Measurements from ENCODE around the gene BMPR1B. TPM values are rescaled to one million over a fixed set of nuclear protein-coding genes. Genes with fewer than 3 reads are reported as not detected.

Gene BMPR1B
- total and polyA plus RNA-seq, 2 of the 8 experiments (the other 6 are each of a cell fraction or from before 2014, with no cell fraction given) = 0.14 to 1.1 TPM

DNA sequence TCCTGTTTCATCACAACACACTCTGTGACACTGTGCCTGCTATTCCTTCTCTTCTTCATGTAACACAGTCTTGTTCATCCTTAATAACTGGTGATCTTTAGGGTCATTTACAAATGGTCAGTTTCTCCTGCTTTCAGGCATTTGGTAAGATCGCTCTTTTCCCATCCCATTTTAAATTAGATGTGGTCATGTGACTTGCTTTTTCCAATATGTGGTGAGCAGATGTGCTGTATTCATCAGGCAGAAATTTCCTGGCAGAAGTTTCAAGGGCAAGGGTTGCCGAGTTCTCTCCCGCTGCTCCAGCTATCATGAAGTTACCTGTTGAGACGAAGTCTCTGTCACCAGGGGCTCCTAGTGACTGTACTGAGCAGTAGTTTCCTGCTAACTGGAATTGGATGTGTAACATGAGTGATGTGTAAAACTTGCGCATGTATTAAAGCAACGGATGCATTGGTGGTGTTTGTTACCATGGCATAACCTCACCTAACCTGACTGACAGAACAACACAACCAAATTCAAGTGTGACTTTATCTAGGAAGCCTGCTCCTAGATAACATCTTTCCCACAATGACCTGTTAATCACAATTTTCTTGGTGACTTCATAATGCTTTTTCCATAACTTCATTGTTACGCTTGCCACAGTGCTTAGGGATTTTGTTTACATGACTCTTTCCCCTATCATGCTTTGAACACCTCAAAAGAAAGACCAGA is 29.5 kb upstream of the BMPR1B start:
- H3K79me1 ChIP-seq (ENCODE audit: low read depth, low read length) = no peaks in the 10 kb centered on the region
- H3K4me2 ChIP-seq (ENCODE audit: insufficient read depth in 1 of 2, low read depth in 2 of 2, low read length in 2 of 2) = no peak overlapping the region
- H3K36me3 ChIP-seq (ENCODE audit: control insufficient read depth in 2 of 4, insufficient read depth in 4 of 4, low read length in 3 of 4) = no peaks in the 10 kb centered on the region
- no peak overlapping the region for H3K9ac ChIP-seq (replicated peaks in 1 of 4; ENCODE audit: extremely low read depth in 1 of 4, low read depth in 3 of 4, low read length in 3 of 4)
- H3K4ac ChIP-seq (replicated peaks; ENCODE audit: insufficient read length, low read depth, low read length) = no peak overlapping the region
- no peak overlapping the region for H2BK5ac ChIP-seq (ENCODE audit: low read depth, low read length)
- POLR2A ChIA-PET (ENCODE audit: partially characterized antibody) = no interaction called here
- H4K5ac ChIP-seq (ENCODE audit: insufficient read length, low read depth, low read length) = no peak overlapping the region
- H2BK20ac ChIP-seq (ENCODE audit: low read length) = no peak overlapping the region
- no peak overlapping the region for H3K56ac ChIP-seq (replicated peaks; ENCODE audit: insufficient read length, low read depth, low read length)
- no peaks in the 10 kb centered on the region for H3K9me3 ChIP-seq (ENCODE audit: insufficient read depth in 2 of 2, low read depth in 1 of 2, low read length in 1 of 2)
- no peaks in the 10 kb centered on the region for H3K23me2 ChIP-seq (ENCODE audit: low read depth, low read length)
- H2BK120ac ChIP-seq (replicated peaks; ENCODE audit: low read depth, low read length) = no peak overlapping the region
- WGBS, 2 experiments (ENCODE audit: extremely low coverage in 1 of 2, insufficient coverage in 1 of 2, insufficient read length in 1 of 2, insufficient replicate concordance in 2 of 2, low coverage in 1 of 2, low lambda C conversion rate in 2 of 2, missing lambda C conversion rate in 1 of 2) = 87% methylated on average over 7 of the region's 7 CpGs; no CpG with 5 or more reads in 1 of the 2 experiments
- no peak overlapping the region for H3K23ac ChIP-seq (ENCODE audit: insufficient read length)
- DNase-seq (ENCODE audit: low read depth in 1 of 2, low spot score in 2 of 2) = no peak
- no peaks in the 10 kb centered on the region for H3K79me2 ChIP-seq (ENCODE audit: control insufficient read depth in 1 of 2, insufficient read depth in 2 of 2, low read length in 2 of 2)
- H2AFZ ChIP-seq (ENCODE audit: low read length) = 0 out of 2 replicates have a peak overlapping the region, but pooled peaks have one; percentile 36
- no peak overlapping the region for H2BK12ac ChIP-seq (ENCODE audit: low read depth, low read length)
- H2BK15ac ChIP-seq (ENCODE audit: low read length) = no peak overlapping the region
- H3K27me3 ChIP-seq (replicated peaks in 1 of 4; ENCODE audit: control insufficient read depth in 3 of 4, extremely low read depth in 1 of 4, insufficient read depth in 3 of 4, low read length in 3 of 4) = no peaks in the 10 kb centered on the region
- H3K27ac ChIP-seq (ENCODE audit: low read depth, low read length) = no peak overlapping the region
- CTCF ChIA-PET (ENCODE audit: partially characterized antibody) = interaction anchor here (0.6 to 1.1 kb wide), 3 partner anchors 45 to 367 kb away, joined by 3 to 4 read pairs (median 3); no protein-coding TSS in a partner anchor
- H3K14ac ChIP-seq (ENCODE audit: insufficient read length) = no peak overlapping the region
- H3K18ac ChIP-seq (ENCODE audit: extremely low read depth, low read length) = no peak overlapping the region
- no peak overlapping the region for H4K8ac ChIP-seq (ENCODE audit: extremely low read depth, insufficient read depth, low read length)
- H4K20me1 ChIP-seq (replicated peaks in 1 of 2; ENCODE audit: control insufficient read depth in 1 of 2, insufficient read depth in 2 of 2, low read length in 2 of 2) = no peaks in the 10 kb centered on the region
- no peaks in the 10 kb centered on the region for H3K4me1 ChIP-seq (replicated peaks in 1 of 4; ENCODE audit: control insufficient read depth in 3 of 4, insufficient read depth in 4 of 4, low read length in 3 of 4)
- no peak overlapping the region for H4K91ac ChIP-seq (replicated peaks; ENCODE audit: insufficient read length, low read length)
- H2AK5ac ChIP-seq (ENCODE audit: low read depth, low read length) = no peak overlapping the region
- FAIRE-seq = no peak
- no peak overlapping the region for H3K4me3 ChIP-seq (ENCODE audit: extremely low read depth in 1 of 4, insufficient read depth in 2 of 4, low read depth in 3 of 4, low read length in 4 of 4)
- TF ChIP-seq TEAD4 (IDR thresholded peaks at IDR 0.05; ENCODE audit: low read depth, low read length) = no peak
- TF ChIP-seq SP4 (IDR thresholded peaks at IDR 0.05; ENCODE audit: low read length) = no peak
- TF ChIP-seq EP300 (IDR thresholded peaks at IDR 0.05; ENCODE audit: borderline replicate concordance in 1 of 2, low read depth in 2 of 2, low read length in 2 of 2) = no peak
- TF ChIP-seq CREB1 (IDR thresholded peaks at IDR 0.05) = no peak
- no peak for TF ChIP-seq GABPA (IDR thresholded peaks at IDR 0.05; ENCODE audit: borderline replicate concordance, insufficient read depth, low read length)
- no peak for TF ChIP-seq SRF (IDR thresholded peaks at IDR 0.05; ENCODE audit: low read depth, low read length)
- no peak for TF ChIP-seq JUN (IDR thresholded peaks at IDR 0.05; ENCODE audit: low read depth, low read length)
- TF ChIP-seq, protein P1, sequence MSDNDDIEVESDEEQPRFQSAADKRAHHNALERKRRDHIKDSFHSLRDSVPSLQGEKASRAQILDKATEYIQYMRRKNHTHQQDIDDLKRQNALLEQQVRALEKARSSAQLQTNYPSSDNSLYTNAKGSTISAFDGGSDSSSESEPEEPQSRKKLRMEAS (IDR thresholded peaks at IDR 0.05) = no peak
- no peak for TF ChIP-seq RBBP5 (IDR thresholded peaks at IDR 0.05; ENCODE audit: borderline replicate concordance, low read depth, low read length)
- TF ChIP-seq TAF1 (IDR thresholded peaks at IDR 0.05; ENCODE audit: low read depth, low read length) = no peak
- no peak for TF ChIP-seq ZNF274 (IDR thresholded peaks at IDR 0.05; ENCODE audit: borderline replicate concordance, extremely low read depth, low read length)
- no peak for TF ChIP-seq TAF7 (optimal IDR thresholded peaks at IDR 0.05; ENCODE audit: borderline replicate concordance, low read depth, low read length)
- no peak for TF ChIP-seq KDM5A (IDR thresholded peaks at IDR 0.05; ENCODE audit: low read length)
- TF ChIP-seq MAFK (IDR thresholded peaks at IDR 0.05; ENCODE audit: low read depth, low read length) = no peak

All from H1 (cell line).